GM10847 (cell line): ENCODE measurements around the gene ZNF343.

ENCODE experiments used
- POLR2A ChIP-seq: IDR thresholded peaks from 2 replicates; pipeline ENCODE4 v1.6.1; 2011; ENCODE audit not compliant: insufficient read length; ENCODE audit errors: extremely low read depth

The ZNF343 gene

DNA sequence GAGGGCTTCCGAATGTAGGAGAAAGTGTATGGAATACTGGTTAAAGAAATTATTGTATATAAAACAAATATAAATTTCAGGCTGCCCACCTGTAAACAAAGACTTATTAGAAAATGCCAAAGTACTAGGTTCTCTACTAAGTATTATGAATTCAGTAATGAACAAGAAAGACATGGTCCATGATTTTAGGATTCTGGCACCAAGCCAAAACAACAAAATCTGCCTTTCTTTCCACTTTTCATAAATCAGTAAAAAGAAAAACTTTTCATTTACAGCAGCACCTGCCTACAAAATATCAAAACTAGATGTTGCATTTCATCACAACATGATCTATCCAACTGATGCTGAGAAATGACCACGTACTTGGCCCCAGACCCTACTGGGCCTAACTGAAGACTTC, 23.6 kb downstream of the ZNF343 start:
- TF ChIP-seq POLR2A: no peak

DNA sequence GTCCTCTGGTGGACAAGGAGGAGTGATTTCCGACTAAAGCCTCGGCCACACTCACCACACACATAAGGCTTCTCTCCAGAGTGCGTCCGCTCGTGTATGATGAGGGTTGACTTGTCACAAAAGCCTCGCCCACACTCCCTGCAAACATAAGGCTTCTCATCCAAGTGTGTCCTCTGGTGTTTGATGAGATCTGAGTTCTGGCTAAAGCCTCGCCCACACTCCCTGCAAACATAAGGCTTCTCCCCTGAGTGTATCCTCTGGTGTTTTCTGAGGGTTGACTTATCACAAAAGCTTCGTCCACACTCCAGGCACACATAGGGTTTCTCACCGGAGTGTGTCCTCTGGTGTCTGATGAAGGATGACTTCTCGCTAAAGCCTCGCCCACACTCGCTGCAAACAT, 25.2 kb downstream of the ZNF343 start:
- no peak for TF ChIP-seq POLR2A

DNA sequence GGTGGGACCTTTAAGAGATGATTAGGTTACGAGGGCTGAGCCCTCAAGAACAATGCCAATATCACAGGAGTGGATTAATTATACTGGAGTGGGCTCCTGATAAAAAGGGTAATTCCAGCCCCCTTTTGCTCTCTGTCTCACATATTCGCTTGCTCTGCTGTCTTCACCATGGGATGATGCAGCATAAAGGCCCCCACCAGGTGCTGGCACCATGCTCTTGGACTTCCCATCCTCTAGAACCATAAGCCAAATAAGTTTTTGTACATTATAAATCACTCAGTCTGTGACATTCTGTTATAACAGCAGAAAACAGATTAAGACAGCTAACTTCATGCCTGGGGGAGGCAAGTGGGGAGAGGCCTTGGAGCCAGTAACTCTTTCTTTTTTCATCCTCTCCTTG, 28.3 kb downstream of the ZNF343 start:
- TF ChIP-seq POLR2A: no peak

DNA sequence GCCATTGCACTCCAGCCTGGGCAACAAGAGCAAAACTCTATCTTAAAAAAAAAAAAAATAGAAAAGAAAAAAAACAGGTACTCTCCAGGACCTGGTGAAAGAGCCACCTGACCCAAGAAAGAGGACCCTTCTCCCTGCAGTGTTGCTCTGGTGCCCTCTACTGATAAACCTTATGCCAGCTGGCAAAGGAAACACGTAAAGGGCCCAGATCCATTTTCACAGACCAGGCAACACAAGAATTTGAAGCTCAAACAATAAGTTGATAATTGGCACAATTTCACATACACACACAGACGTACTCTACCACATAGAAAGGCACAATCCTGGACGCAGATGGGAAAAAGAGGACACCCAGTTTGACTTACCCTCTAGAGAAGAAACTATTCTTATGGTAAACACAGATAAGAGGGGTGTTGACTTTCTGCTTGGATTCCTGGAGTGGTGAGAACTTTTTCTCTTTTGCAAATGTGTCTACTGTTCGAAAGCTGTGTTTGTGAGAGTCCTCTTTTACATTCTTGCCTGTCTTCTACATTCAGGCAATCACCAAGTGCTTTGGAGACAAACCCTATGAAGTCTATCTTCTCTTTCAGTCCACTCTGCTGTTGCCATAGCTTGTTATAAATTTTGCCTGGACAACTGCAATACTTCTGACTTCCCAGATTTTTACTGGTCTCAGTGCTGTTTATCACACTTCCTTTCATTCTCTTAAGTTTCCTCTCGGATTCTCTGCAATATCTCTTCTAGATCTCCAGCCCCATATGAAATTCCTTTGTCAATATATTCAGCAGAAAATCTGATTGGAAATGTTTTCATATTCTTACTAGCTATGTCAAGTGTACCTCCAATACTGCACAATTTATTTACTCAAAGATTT, 31.7 kb downstream of the ZNF343 start:
- no peak for TF ChIP-seq POLR2A

DNA sequence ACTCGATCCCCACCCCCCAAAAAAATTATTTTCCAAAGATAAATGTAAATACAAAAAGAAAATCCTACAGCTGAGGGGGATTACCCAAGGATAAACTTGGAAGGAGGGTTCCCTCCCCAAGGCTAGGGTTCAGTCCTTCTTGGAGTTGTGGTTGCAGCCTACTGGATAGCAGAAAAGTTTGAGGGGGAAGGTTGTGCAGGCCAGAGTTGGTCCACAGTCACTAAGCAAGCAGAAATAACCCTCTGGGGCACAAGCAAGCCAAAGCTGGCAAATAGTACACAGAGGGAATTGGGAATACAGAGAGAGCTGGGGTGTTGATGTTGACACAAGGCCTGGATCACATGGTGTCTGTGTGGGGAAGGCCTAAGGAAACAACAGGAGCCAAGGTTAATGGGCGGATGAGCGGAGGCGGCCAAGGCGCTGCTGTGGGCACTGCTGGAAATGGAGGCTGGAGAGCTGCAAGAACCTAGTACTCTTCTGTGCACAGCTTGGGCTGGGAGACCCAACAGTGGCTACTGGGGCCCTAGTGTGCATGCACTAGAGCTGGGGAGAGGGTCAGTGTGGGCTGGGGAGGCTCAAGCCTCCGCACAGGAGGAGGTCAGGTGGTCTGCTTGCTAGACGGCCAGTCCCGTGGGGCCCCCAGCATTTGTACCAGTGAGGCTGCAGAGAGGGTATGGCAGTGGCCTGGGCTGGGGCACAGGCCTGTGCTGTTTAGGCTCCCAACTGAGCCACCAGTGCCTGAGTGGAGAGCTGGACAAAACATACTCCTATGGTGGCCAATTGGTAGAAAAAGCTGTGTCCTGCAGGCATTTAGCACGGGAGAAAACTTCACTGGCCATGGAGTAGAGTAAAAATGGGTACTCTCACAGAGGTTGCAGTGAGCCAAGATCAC, 32.6 kb downstream of the ZNF343 start:
- no peak for TF ChIP-seq POLR2A

DNA sequence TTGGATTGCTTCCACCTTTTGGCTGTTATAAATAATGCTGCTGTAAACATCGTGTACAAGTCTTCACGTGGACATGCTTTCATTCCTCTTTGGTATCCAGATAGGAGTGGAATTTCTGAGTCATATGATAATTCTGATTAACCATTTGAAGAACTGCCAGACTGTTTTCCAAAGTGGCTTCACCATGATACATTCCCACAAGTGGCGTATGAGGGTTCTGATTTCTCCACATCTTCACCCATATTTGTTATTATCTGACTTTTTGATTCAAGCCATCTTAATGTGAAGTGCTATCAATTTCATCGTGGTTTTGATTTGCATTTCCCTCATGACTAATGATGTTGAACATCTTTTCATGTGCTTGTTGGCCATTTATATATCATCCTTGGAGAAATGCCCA, 35.2 kb downstream of the ZNF343 start:
- no peak for TF ChIP-seq POLR2A

DNA sequence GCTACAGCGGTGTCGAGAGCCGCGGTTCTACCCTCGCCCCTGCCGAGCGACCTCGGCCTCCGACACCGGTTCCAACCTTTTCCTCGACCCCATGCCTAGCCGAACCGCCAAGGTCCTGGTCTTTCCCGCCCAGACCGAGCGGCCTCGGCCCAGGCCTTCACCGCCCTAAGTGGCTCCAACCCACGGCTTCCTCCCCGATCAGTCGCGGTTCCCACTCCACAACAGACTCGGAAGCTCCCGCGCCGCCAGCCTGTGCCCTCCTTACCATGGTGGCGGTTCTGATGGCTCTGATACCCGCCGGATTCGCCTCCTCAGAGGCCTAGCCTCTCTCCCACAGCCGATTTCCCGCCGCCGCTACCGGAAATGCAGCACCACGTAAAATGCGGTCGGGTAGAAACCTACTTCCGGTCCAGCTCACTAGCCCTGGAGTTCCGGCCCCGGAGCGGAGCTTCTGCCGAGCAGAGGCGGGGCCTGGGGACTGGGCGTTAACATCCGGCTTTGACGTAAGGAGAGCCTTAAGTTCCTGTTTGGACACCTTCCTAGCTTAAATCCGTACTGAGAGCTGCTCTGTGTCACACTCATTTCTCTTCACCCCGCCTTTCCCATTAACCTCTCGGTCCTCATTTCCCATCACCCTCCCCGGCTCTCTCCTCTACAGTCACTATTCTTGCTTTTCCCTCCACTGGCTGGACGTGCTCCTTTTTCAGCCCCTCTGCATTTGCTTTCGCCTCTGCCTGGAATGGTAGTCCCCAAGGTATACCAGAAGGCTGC, 38.1 kb downstream of the ZNF343 start, which contains the start of gene SNRPB:
SNRPB (minus strand) TSS at position 367 of the 771 bp plus-strand sequence; CDS start at position 268, 99 bp downstream.
- TF ChIP-seq POLR2A: peak; percentile 87

DNA sequence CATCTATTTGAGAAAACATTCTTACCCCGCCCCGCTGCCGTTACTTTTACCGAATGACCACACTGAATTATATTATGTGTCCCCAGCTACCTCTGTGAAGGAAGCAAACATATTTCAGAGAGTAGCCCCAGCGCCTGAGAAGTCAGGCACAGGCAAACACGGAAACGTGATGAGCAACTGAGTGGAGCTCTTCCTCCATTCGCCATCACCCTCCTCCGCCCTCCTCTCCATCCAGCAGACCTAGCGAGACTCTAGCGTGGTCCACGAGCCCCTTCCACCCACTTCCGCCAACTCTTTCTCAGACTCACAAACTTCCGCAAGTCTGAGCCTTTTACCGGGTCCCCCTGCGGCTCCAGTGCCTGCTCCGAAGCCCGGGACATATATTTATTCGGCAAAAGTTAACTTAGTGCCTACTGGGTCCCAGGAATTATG, 38.7 kb downstream of the ZNF343 start:
- TF ChIP-seq POLR2A: no peak

DNA sequence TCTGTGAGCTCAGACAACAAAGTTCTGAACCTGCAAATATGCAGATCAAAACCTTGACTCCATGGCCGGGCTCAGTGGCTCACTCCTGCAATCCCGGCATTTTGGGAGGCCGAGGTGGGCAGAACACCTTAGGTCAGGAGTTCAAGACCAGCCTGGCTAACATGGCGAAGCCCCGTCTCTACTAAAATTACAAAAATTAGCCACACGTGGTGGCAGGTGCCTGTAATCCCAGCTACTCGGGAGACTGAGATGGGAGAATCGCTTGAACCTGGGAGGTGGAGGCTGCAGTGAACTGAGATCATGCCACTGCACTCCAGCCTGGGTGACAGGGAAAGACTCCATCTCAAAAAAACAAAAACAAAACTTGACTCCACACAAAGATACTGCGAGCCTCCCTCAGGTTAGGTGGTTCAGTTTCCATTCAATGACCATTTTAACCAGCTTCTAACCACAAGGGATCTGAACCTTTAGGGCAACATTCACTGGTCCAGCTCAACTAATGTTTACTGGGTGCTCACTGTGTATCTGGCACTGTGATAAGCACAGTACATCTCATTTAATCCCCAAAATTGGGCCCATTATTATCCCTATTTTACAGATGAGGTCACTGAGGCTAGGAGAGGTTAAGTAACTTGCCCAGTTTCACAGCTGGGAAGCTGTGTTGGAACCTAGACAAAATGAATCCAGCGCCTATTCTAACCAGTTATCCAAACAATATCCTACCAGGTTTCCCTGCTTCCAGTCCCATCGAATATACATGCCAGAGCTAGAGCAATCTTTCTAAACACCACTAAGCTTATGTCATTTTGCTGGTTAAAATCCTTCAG, 39.9 kb downstream of the ZNF343 start:
- TF ChIP-seq POLR2A: no peak

DNA sequence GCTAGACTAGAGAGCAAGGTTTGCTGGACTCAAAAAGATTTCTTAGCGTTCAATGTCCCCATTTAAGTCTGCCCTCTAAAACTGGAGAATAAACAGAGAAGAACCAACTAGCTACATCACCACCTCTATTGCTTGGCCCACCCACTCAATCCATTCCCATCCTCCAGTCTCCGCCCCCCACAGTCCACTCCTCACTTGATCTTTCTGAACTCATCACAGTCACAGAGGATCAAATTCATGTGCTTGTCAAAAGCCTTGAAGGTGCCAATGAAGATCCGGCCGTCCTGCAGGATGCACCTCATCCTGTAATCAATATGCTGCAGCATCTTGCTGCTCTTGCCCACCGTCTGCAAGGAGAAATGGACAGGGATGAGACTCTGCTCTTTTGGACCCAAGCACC, 41.3 kb downstream of the ZNF343 start:
- TF ChIP-seq POLR2A: no peak

DNA sequence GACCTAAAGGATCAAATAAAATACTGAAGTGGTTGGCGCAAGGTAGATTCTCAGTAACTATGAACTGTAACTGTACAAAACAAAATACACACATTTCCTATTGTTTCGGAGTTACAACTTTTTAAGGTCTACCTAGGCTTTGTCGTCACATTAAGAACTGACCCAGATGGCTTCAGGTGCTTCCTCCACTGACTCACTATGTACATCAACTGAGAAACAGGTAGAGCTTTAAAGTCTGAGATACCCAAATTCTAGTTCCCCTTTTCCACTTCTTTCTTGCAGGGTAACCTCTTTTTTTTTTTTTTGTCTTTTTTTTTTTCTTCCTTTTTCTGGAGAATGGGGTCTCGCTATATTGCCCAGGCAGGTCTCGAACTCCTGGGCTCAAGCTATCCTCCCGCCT, 43.6 kb downstream of the ZNF343 start:
- TF ChIP-seq POLR2A: no peak

DNA sequence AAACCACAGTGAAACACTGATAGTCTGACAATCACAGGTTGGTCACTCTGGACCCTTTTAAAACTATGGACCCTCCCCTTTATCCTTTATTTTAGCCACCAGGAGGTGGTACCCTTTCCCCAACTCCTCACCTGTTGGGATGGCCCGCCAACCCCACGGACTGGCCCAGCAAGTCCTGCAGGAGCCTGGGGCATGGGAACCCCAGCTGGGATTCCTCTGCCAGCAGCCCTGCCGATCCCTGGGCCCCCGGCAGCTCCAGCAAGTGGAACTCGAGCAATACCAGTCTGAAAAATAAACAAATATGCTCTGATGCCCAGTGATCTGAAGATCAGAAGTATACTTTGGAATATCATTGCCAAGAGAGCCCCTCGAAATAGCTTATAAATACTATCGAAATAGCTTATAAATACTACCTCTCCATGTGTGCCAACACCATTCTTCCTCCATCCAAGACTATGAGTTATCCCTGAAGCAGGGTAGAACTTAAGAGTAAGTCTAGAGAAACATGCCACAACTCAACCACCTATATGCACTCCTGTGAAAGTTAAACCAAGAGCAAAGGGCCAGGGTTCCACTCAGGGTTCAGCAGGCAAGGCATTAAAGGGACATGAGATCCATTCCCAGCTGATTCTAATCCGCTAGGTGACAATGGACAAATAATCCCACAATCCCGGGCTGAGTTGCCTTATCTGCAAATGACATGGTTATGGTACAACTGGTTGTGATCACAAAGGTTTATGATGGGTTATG, 44.9 kb downstream of the ZNF343 start:
- TF ChIP-seq POLR2A: no peak

DNA sequence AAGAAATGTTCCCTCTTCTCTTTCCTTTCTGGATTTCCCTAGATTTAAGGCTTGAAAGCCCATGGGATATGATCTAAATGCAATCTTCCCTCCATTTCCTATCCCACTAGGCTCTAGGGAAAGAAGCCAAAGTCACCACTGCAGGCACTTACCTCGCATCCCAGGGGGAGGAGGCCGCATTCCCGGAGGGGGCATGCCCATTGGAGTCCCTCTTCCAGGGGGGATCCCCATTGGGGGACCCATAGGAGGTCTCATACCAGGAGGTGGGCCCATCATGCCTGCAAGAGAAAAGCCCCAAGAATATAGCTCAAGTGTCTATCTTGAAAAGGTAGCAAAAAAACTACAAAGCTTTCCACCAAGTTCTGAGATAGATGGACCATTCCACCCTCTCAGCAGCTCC, 46.2 kb downstream of the ZNF343 start:
- no peak for TF ChIP-seq POLR2A
